NCI-H2107 (cell line): ENCODE measurements around the gene IL15RA.
"Not testable (repeated sequence)": the region's sequence is repeated elsewhere in the genome, so short reads cannot be mapped to it uniquely, and the experiment has no call there.

Experiments used
- DNase-seq: peaks from one replicate; lab custom pipeline; 2025; lab: John Stamatoyannopoulos, UW

IL15RA gene

GRCh38 chr10:6005856-6006395, 28.6 kb upstream of the IL15RA start:
- DNase-seq = no peak

DNA sequence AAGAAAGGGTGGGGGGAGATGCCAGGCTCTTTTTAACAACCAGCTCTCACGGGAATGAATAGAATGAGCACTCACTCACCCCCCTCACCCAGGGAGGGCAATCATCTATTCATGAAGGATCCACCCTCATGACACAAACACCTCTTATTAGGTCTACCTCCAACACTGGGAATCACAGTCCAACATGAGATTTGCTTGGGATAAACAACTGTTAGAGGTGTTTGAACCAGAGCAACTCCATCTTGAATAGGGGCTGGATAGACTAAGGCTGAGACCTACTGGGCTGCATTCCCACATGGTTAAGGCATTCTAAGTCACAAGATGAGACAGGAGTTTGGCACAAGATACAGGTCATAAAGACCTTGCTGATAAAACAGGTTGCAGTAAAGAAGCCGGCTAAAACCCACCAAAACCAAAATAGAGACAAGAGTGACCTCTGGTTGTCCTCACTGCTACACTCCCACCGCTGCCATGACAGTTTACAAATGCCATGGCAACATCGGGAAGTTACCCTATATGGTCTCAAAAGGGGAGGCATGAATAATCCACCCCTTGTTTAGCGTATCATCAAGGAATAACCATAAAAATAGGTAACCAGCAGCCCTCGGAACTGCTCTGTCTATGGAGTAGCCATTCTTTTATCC, 27.9 kb upstream of the IL15RA start:
- DNase-seq = not testable (repeated sequence)

GRCh38 chr10:6002809-6003510, 25.6 kb upstream of the IL15RA start:
- DNase-seq = no peak

GRCh38 chr10:5999440-6000165, 22.3 kb upstream of the IL15RA start:
- peak; percentile 22 for DNase-seq

- peak; percentile 25 for DNase-seq
Observed at GRCh38 chr10:5996696-5997095, 19.4 kb upstream of the IL15RA start.

DNA sequence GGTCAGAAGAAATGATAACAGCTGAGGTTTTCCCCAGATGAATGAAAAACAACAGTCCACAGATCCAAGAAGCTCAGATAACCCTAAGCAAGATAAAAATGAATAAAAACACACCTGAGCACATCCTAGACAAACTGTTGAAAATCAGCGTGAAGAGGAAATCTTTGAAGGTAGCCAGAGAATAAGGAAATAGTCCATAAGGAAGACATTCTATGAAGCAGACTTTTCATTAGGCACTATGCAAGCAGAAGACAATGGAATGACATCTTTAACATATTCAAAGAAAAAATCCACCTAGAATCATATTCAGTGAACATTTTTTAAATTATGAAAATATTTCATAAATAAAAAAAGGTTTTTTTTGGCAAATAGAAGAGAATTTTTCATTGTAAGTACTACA, 15.1 kb upstream of the IL15RA start:
- DNase-seq = no peak

GRCh38 chr10:5991708-5992107, 14.4 kb upstream of the IL15RA start:
- DNase-seq = no peak

GRCh38 chr10:5989756-5990155, 12.4 kb upstream of the IL15RA start:
- DNase-seq = no peak

- no peak for DNase-seq
Observed at GRCh38 chr10:5988336-5988920, 11.1 kb upstream of the IL15RA start.

GRCh38 chr10:5987747-5988146, 10.4 kb upstream of the IL15RA start:
- DNase-seq = no peak

GRCh38 chr10:5985029-5985428, 7.7 kb upstream of the IL15RA start:
- DNase-seq = no peak

GRCh38 chr10:5983774-5984173, 6.4 kb upstream of the IL15RA start:
- DNase-seq = no peak

- DNase-seq = no peak
Observed at GRCh38 chr10:5981529-5981928, 4.2 kb upstream of the IL15RA start.

GRCh38 chr10:5978230-5978489, 817 bp upstream of the IL15RA start:
- DNase-seq = no peak

DNA sequence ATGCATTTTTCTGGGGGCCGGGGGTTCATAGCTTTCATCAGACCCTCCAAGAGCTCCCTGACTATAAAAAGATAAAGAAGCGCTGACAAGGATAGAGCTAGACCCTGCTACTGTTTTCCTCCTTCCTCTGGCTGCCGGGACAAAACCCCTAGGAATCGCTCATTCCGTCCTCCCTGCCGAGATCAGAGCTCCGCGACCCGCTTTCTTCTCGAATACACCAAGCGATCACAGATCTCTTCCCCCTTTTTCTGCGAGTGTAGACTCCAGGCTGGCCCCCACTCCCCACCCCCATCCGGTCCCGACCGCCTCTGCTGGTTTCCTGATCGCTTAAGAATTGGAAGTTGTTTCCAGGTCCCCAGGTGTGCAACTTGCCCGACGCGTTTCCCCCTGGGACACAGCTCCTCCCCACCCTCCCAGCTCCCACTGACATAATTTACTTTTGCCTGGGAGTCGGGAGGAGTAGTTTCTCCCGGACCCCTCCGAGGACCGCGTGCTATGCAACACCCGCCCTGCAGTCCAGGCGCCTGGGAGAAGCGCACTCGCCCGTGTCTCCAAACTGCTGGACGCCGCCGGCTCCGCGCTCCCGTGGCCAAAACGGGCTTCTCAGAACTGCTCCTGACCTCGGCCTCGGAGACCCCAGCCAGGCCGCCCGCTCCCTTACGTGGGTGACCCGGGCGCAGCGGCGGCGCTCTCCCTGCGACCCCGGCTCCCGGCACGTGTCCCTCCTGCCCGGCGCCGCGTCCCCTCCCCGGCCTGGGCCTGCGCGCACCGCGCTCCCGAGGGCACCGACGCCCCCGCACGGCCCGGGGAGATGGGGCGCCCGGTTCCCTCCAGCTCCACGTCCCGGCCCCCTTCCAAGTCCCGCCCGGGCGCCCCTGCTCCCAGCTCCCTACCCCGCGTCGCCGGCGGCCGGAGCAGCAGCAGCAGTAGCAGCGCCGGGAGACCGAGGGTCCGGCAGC, 552 bp downstream of the IL15RA start:
- DNase-seq = no peak

GRCh38 chr10:5975641-5976473, 1.5 kb downstream of the IL15RA start:
- no peak for DNase-seq

DNA sequence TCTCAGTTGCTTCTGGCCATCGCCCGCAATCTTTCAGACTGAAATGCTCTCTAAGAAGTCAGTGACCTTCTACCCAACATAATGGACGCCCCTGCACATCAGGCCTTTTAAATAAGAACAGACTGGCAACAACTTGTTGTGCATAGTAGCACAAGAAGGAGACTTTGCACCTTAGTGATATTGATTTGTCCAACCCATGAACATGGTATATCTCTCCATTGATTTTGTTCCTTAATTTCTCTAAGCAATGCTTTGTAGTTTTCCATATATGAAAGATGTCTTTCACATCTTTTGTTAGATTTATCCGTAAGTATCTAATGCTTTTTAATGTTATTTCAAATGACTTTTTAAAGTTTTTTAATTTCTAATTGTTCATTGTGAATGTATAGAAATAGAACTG, 4.3 kb downstream of the IL15RA start:
- no peak for DNase-seq

DNA sequence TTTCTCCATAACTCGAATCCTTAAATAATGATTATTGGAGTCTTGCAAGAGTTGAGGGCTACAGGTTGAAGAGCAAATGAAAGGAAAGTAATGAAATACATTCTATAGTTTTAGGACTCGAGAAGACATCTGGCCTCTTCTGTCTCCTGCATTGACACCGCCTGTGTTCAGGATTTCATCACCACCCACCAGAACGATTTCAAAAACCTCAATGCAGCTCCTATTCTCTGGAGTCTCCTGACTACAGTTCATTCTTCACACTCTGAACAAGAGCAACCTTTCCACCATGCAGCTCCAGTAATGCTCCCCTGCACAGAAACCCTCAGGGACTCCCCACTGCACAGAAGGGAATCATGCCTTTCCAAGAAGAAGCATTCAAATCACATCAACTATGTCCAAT, 5.5 kb downstream of the IL15RA start:
- DNase-seq = no peak

- no peak for DNase-seq
Observed at GRCh38 chr10:5971315-5971832, 6.0 kb downstream of the IL15RA start.

DNA sequence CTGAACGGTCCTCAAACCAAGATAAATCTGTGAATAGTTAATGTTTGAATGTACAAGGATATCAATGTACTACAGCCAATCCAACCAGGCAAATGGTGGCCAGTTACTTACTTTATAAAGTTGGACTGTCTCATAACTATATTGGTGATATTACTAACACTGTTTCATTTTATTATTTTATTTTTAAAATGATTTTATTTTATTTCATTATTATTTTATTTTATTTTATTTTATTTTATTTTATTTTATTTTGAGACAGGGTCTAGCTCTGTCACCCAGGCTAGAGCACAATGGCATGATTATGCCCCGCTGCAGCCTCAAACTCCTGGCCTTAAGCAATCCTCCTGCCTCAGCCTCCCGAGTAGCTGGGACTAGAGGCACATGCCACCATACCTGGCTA, 6.8 kb downstream of the IL15RA start:
- DNase-seq = no peak

GRCh38 chr10:5970066-5970465, 7.3 kb downstream of the IL15RA start:
- DNase-seq = no peak
